ENCODE data around the gene PNMT. TPM values are rescaled to one million over a fixed set of nuclear protein-coding genes. Genes with fewer than 3 reads are reported as not detected.

The PNMT gene
- total and polyA plus RNA-seq, 2 donors (not counting 1 experiment from before 2014, with no cell fraction given) = 0.13 to 0.76 TPM

DNA sequence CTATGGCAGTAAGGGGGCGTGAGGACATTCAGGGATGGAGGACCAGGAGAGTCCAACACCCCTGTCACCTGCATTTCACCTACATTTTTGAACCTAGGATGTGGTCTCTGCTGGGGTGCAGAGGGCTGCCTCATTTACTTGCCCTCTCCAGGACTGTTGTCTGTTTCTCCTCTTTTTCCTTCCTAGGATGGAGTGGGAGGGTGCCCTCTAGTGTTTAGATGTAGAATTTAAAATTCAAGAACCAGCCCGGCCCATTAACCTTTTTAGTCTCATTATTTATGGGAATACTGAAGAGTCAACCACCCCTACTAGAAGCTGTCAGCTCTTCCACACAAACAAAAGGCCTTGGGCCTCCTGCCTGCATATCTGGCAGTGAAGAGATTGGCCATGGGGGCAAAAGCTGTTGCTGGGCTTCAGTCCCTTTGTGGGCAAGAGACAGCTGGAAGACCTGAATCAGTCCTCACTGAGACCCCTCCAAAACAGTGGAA is 33.8 kb upstream of the PNMT start:
- intact Hi-C loops (cut with micrococcal nuclease) = no loop called here

More for the DNA sequence above, 33.8 kb upstream of the PNMT start:
- Histone ChIP-seq H3K79me2 (ENCODE audit: control insufficient read depth, insufficient read depth, low read length) (peaks cover 54% of the 10 kb centered on the region), H4K20me1 (ENCODE audit: control insufficient read depth, insufficient read depth, low read length, poor library complexity, severe bottlenecking) (peaks cover 14% of the 10 kb centered on the region), H3K4me1 (ENCODE audit: control insufficient read depth in 2 of 2, insufficient read depth in 2 of 2, low read length in 2 of 2) (peaks cover 28 to 40% of the 10 kb centered on the region in 2 donors), H3K36me3 (replicated peaks in 1 of 2; ENCODE audit: control extremely low read depth in 1 of 2, control insufficient read depth in 1 of 2, extremely low read depth in 1 of 2, insufficient read depth in 2 of 2, low read length in 1 of 2) (no peaks in the 10 kb centered on the region), H3K9me3 (ENCODE audit: control extremely low read depth in 1 of 3, control insufficient read depth in 2 of 3, insufficient read depth in 1 of 3, low read length in 2 of 3) (no peaks in the 10 kb centered on the region), H3K9ac (ENCODE audit: low read length) (no peak overlapping the region), H3K27ac (ENCODE audit: low read length in 2 of 2) (no peak overlapping the region), H3K4me2 (replicated peaks; ENCODE audit: low read depth, low read length, poor library complexity, severe bottlenecking) (no peak overlapping the region), H3K27me3 (replicated peaks in 1 of 4; ENCODE audit: control extremely low read depth in 1 of 4, control insufficient read depth in 3 of 4, insufficient read depth in 4 of 4, low read length in 3 of 4) (peaks cover 0 to 15% (median 0%) of the 10 kb centered on the region in 4 experiments), H3K4me3 (ENCODE audit: control extremely low read depth in 1 of 5, extremely low read depth in 1 of 5, insufficient read depth in 1 of 5, low read depth in 2 of 5, low read length in 4 of 5) (no peak overlapping the region), H2AFZ (ENCODE audit: insufficient read depth, low read depth, low read length, poor library complexity, severe bottlenecking) (no peak overlapping the region)
- peak; percentile 69 for DNase-seq
- Mint-ChIP-seq H3K27me3 (peaks cover 13% of the 10 kb centered on the region), H3K9me3 (ENCODE audit: insufficient read depth) (no peaks in the 10 kb centered on the region), H3K4me3 (no peak overlapping the region), H3K27ac (peak overlapping the region; percentile 15), H3K4me1 (peaks cover 40% of the 10 kb centered on the region)
- WGBS (ENCODE audit: insufficient coverage) = 100% methylated on average over 1 of the region's 2 CpGs
- POLR2A ChIA-PET = interaction anchor here (1.8 kb wide), 1 partner anchor 11 kb away, joined by 3 read pairs; no protein-coding TSS in a partner anchor
- CTCF ChIA-PET = interaction anchor here (0.9 to 6.6 kb wide), 25 partner anchors 8 to 238 kb away, joined by 3 to 143 read pairs (median 5); partner anchors contain the start of genes MIEN1, PGAP3 and PNMT
- TF ChIP-seq EZH2 (IDR thresholded peaks at IDR 0.05; ENCODE audit: borderline replicate concordance, insufficient read depth, low read depth, low read length, poor library complexity, severe bottlenecking) = no peak
- TF ChIP-seq, protein P1, sequence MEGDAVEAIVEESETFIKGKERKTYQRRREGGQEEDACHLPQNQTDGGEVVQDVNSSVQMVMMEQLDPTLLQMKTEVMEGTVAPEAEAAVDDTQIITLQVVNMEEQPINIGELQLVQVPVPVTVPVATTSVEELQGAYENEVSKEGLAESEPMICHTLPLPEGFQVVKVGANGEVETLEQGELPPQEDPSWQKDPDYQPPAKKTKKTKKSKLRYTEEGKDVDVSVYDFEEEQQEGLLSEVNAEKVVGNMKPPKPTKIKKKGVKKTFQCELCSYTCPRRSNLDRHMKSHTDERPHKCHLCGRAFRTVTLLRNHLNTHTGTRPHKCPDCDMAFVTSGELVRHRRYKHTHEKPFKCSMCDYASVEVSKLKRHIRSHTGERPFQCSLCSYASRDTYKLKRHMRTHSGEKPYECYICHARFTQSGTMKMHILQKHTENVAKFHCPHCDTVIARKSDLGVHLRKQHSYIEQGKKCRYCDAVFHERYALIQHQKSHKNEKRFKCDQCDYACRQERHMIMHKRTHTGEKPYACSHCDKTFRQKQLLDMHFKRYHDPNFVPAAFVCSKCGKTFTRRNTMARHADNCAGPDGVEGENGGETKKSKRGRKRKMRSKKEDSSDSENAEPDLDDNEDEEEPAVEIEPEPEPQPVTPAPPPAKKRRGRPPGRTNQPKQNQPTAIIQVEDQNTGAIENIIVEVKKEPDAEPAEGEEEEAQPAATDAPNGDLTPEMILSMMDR (IDR thresholded peaks at IDR 0.05) = peak; percentile 93
- ATAC-seq (ENCODE audit: low read depth) = no peak
